Panc1 (cell line): ENCODE data around the gene ACYP2.

Source experiments
- CTCF ChIP-seq: fragments of 450-650 bp; IDR thresholded peaks from 2 replicates; pipeline ENCODE4 v1.5.1; 2017; ENCODE audit warnings: mild to moderate bottlenecking
- POLR2AphosphoS5 ChIP-seq: IDR thresholded peaks from 2 replicates; pipeline ENCODE4 v1.6.1; 2012; ENCODE audit warnings: mild to moderate bottlenecking, low read depth, low read length, moderate library complexity
- REST ChIP-seq, 2 experiments: IDR thresholded peaks; 2 replicates each; pipeline ENCODE4 v1.6.1; 2011 to 2012; ENCODE audit warnings: low read depth in 2 of 2, control low read depth in 1 of 2, low read length in 1 of 2, mild to moderate bottlenecking in 1 of 2, moderate library complexity in 1 of 2; ENCODE audit not compliant: insufficient read depth in 1 of 2
- SIN3A ChIP-seq: IDR thresholded peaks from 2 replicates; pipeline ENCODE4 v1.6.1; 2012; ENCODE audit warnings: low read depth, mild to moderate bottlenecking, low read length, moderate library complexity, borderline replicate concordance; ENCODE audit not compliant: insufficient read depth
- TCF7L2 ChIP-seq: IDR thresholded peaks from 2 replicates; pipeline ENCODE4 v1.6.1; 2011; ENCODE audit warnings: mild to moderate bottlenecking, low read depth, low read length, inconsistent platforms

GRCh38 chr2:54099829-54100585 is 15.4 kb upstream of the ACYP2 start:
- TF ChIP-seq CTCF (no peak), REST (IDR thresholded peaks at IDR 0.05; ENCODE audit: insufficient read depth in 1 of 2, low read depth in 2 of 2, low read length in 1 of 2) (no peak), POLR2AphosphoS5 (no peak), SIN3A (no peak), TCF7L2 (no peak)
